Kasumi-1 (cell line): ENCODE measurements around the gene NFIX.
A peak's percentile ranks its signal among the peaks of the same experiment; 100 is the strongest.

Source experiments
- DNase-seq, 2 experiments: peaks; one replicate each; lab custom pipeline; 2025; lab: John Stamatoyannopoulos, UW

Gene NFIX

GRCh38 chr19:13122980-13123957 lies 128.0 kb downstream of the NFIX start:
- DNase-seq = no peak

- no peak for DNase-seq
Measured at GRCh38 chr19:13127051-13127450, 131.8 kb downstream of the NFIX start.

- DNase-seq = no peak
Measured at GRCh38 chr19:13127811-13128575, 132.7 kb downstream of the NFIX start.

GRCh38 chr19:13128583-13128982 lies 133.3 kb downstream of the NFIX start:
- no peak for DNase-seq

- no peak for DNase-seq
Measured at GRCh38 chr19:13129384-13129783, 134.1 kb downstream of the NFIX start.

GRCh38 chr19:13130886-13131490 lies 135.7 kb downstream of the NFIX start:
- DNase-seq = no peak

GRCh38 chr19:13132471-13133180 lies 137.4 kb downstream of the NFIX start:
- DNase-seq = no peak

GRCh38 chr19:13133241-13133870 lies 138.1 kb downstream of the NFIX start:
- DNase-seq = no peak

- no peak for DNase-seq
Measured at GRCh38 chr19:13134626-13135025, 139.4 kb downstream of the NFIX start.

GRCh38 chr19:13135068-13136062 lies 140.1 kb downstream of the NFIX start:
- no peak for DNase-seq

GRCh38 chr19:13137290-13137794 lies 142.1 kb downstream of the NFIX start:
- DNase-seq = no peak

- no peak for DNase-seq
Measured at GRCh38 chr19:13138171-13138915, 143.1 kb downstream of the NFIX start.

- DNase-seq = no peak
Measured at GRCh38 chr19:13138916-13139198, 143.6 kb downstream of the NFIX start.

GRCh38 chr19:13139633-13140311 lies 144.5 kb downstream of the NFIX start:
- no peak for DNase-seq

GRCh38 chr19:13146763-13147563 lies 151.7 kb downstream of the NFIX start:
- DNase-seq = peak; percentile 43 to 52
